HG02610 (cell line): ENCODE results near the gene ARHGAP28.
"Not testable (repeated sequence)": the region's sequence is repeated elsewhere in the genome, so short reads cannot be mapped to it uniquely, and the experiment has no call there.

Experiments used
- ATAC-seq: cut with Tn5 transposase; IDR thresholded peaks from one replicate; pipeline ENCODE4 v1.9.1; 2021; ENCODE audit warnings: mild to moderate bottlenecking, moderate library complexity; ENCODE audit not compliant: unreplicated experiment

ARHGAP28 gene

DNA sequence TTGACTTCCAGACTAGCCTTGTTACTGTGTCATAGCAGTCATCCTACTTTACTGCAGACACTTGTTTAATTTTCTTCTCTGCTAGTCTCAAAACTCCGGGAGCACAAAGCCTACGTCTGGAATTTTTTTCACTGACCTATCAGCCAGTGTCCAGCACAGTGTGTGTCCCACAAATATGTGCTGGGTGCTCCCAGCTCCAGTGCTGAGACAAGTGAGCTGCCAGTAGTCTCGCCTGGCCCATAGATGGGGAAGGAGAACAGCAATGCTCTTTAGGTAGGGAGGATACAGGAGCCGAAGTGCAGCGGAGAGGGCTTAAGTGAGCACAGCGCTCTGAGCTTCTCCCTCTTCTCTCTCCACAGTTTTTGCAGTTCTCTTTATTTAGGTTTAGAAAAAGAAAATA, 34.0 kb downstream of the ARHGAP28 start:
- no peak for ATAC-seq

DNA sequence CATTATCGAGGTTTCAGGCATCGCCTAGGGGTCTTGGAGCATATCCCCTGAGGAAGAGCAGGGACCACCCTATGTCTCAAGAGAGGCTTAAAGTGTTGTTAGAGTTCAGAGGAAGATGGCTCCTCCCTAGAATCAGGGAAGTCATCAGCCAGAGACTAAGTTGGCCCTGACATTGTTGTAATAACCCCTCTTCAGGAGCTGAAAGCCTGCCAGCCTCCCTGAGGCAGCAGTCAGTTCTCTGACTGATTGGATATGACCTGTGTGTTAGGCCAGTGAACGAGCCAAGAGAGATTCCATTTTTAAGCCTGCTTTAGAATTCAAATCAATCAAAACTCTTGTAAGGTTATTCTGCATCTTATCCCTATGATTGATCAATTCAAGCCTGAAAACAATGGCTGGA, 34.9 kb downstream of the ARHGAP28 start:
- ATAC-seq, result no peak

DNA sequence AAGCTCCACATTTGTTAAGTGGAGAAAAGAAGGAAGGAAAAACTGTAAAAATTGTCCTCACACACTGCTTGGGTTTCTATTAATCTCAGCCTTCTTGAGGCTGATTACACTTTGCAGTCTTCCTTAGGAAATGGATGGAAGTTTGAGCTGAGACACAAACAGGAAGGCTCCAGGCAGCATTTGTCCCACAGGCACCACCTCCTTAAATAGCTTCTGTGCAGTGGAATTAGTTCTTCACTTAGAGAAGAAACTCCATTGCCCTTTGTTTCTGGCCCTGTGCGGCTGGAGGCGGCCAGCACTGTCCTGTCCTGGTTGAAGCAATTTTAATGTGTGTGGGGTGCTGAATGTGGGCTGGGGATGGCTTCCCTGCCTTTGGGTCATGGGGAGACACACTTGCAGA, 44.3 kb downstream of the ARHGAP28 start:
- ATAC-seq, result no peak

DNA sequence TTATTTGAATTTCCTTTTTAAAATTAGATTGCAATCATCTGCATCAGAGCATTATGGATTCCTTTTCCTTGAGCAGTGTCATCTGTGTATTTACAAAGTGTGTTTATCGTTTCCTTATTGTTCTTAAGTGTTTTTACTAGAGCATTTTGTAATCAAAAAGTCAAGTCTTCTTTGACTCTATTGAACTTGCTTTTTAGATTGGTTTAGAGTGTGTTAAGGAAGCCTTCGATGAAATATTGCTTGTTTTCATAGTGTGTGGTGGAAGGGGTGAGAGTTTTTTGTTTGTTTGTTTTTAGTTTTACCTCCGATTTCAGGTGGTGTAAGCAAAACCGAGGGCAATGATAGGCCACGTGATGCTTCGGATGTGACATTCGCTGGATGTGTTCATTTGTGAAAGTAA, 45.7 kb downstream of the ARHGAP28 start:
- ATAC-seq, result no peak

DNA sequence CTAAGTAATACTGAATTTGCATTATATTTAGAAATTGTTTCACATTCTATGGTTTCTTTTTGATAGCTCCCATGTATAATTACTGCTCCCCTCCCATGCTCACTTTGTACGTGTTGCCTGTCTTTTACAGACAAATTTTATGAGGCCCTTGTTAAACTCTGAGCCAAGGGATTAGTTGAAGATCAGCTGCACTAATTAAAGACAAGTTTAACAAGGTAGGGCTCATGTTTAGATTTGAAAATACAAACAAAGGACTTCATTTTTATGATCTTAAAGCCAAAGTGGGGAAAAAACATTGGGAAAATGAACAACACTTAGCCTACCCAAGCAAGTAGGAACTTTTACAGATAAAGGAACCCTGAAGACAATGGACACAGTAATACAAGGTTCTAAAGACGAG, 46.2 kb downstream of the ARHGAP28 start:
- no peak for ATAC-seq

DNA sequence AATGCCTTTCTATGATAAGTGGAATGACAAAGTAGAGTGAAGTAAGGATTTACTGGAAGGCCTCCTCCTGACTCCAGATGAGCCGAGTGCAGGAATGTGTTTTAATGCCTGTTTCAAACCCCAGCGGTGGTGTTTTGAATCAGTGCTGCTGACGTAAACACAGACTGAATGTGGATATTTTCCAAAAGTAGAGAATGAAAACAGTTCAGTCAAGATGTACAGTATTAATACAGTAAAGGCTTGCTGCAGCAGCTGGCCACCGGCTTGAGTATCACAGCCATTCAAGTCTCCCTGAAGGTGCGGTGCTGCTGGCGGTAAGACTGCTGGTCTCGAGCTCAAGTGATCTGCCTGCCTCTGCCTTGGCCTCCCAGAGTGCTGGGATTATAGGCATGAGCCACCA, 46.7 kb downstream of the ARHGAP28 start:
- no peak for ATAC-seq

DNA sequence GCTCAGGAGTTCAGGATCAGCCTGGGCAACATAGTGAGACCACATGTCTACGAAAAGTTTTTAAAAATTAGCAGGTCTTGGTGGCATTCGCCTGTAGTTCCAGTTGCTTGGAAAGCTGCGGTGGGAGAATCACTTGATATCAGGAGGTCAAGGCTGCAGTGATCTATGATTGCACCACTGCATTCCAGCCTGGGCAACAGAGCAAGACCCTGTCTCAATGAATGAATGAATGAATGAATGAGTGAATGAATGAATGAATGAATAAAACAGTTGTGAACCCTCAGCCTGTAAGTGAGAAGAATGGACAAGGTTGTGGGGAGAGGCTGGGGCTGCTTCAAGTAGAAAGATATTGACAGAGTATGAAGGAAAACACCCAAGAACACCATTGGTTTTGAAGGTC, 48.0 kb downstream of the ARHGAP28 start:
- no peak for ATAC-seq

DNA sequence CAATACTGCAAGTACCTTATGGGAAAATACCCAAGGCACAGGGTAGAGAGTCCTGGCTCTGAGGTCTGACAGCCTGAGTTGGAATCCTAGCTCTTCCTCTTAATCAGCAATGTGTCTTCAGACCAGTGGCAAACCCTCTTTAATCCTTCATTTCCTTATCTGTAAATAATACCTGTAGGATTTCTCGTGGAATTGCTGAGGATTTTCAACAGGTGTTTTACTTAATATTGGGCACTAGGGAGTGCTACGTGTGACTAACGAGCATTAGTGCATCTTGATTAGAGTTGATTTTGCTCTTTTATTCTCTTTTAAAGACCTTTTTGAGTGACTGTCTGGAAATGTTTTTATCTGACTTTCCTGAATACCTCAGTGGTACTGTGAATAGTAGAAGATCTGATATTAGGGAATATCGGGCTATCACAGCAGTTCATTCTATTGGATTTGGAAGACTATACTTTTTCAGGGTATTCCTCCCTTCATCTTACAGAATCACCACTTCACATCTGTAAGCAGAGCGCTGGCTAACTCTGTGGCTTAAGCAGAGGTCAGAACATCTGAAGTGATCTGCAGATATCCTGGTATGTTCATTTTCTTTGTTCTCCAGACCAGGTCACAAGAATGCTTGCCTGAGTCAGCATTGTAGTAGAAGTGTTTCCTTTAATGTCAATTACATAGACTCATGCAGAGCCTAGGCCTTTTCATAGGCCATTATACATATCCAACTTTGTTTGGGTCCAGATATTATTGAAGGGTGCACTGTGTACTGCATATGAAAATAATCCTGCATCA, 49.1 kb downstream of the ARHGAP28 start:
- no peak for ATAC-seq

DNA sequence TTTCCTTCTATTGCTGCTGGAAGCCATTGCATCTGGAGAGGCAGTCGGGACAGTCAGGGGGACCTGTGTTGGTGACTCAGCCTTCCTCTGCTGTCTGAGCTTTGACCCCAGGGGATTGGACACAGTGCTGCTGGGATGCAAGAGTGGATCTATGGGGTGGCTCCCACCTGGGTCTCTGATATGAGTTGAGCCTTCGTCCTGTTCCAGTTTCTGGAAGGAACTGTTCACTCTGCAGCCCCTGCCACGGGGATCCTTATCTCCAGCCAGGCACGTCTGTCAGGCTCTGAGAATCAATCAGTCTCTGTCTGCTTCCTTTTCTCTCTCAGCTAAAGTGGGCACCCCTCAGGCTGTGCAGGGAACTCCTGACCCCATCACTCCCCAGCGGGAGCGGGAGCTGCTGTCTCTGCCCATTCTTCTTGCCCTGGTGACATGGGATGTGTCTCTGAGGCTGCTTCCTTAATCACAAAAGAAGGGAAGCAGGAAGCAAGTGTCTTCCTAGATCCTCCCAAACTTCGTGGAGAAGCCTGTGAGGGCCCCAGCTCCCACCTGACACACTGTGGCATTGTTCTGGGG, 51.7 kb downstream of the ARHGAP28 start:
- ATAC-seq, result no peak

DNA sequence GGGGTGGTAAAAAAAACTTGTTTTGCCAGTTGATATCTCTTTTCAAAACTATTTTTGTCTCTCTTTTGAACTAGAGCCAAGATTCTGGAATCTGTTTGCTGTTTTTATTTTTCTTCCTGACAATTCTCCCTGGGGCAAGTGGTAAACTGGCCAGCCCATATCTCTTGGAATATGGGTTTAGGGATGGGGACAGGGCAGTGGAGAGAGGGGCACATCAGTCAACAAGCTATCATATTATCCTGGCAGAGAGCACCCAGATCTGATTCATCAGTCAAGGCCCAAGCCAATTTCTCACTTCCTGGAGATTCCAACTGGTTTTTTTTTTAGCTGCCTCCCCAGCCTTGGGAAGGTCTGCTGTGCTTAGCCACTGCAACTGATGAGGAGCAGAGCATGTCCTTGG, 52.3 kb downstream of the ARHGAP28 start:
- no peak for ATAC-seq

DNA sequence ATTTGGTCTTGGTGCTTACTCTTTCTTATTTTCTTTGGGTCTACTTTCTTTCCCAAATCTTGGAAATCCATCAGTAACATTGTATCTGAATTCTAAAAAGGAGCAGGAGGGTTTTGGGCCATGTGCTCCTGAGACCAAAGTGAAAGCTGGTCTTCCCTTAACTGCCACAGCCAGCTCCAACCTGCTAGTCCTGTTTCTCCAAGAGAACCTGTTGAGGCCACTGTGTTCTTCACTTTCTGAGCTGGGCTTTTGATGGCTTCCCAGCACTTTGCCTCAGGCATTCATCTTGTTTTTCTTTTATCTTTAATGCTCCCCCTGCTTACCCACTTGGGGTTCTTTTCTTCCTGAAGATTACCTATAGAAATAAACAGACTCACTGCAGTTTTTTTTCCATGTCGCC, 53.3 kb downstream of the ARHGAP28 start:
- ATAC-seq, result no peak

DNA sequence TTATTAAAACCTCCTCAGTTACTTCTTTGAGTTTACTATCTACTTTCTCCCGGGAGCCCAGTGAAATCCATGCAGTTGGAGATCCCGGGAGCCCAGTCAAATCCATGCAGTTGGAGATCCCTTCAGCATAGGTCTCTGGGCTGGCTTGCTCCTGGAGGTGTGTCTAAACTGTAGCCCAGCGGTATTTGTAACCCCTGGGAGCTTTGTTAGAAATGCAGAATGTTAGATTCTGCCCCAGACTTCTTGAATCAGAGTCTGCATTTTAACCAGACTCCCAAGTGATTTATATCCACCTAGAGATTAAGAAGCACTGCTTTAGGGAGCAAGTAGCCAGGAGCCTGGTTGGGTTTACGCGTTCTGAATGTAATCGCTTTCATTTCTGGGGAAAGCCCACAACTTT, 54.5 kb downstream of the ARHGAP28 start:
- no peak for ATAC-seq

DNA sequence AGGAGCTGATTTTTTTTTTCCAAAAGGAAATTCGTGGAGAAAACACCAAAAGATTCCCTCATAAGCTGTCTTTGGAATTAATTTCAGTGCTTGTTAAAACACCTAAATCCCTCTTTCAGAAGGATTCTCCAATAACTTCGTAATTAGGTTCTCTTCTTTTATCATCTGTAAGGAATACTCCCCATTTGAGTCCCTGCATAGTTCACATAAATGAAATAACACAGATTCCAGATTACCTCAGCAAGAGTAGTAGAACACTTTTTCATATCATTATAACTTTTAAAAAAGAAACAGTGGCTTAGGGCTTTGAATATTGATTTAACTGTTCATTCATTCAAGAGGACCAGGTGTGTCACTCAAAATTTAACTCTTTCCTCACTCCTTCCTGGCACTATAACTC, 55.5 kb downstream of the ARHGAP28 start:
- no peak for ATAC-seq

DNA sequence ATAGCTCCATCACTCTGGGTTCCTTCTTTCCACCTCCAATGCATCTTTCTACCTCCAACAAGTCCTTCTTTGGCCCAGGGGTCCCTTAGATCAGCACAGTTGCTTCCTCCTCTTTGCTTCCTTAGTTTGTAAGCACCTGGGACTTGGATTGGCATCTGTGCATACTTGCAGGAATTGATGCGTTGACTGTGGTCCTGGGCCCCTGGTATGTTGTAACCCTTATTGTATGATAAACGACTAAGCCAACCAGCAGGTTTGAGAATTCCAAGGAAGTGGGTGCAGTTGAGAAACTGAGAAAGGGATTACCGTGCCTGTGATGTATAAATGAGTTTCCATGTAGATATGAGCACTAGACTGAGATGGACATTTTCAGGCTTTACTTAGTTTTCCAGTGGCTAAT, 55.9 kb downstream of the ARHGAP28 start:
- ATAC-seq, result no peak

DNA sequence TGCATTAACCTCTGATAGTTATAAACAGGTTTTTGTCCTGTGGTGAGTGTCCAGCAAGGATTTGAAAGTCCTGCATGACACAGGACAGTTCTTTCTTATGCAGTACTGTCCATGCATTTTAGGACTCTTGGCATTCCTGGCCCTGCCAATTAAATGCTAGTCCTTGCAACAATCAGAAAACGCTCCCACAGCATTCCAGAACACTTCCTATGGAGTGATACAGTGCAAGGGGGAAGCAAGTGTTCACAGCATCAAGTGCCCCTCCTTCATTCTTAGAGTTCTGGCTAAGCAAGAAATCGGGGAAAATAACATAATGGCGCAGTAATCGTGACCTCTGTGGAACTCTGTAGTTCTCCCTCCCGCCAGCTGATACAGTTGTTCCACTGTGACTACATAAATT, 62.9 kb downstream of the ARHGAP28 start:
- no peak for ATAC-seq

DNA sequence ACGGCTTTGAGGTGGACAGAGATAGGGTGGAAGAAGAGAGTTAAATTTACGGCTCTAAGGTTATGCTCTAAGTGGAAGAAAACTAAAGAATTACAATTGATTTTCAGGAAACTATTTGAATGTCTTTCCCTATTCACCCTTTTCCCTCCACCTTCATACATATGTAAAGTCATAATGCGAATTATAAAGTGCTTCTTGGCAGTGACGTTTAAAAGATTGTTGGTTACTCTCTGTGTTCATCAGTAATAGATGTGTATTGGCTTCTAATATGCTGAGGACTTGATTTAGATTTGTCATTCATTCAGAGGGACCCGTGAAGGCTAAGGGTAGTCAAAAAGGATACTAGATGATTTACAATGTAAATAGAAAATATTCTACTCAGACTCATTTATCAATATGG, 63.9 kb downstream of the ARHGAP28 start:
- no peak for ATAC-seq

DNA sequence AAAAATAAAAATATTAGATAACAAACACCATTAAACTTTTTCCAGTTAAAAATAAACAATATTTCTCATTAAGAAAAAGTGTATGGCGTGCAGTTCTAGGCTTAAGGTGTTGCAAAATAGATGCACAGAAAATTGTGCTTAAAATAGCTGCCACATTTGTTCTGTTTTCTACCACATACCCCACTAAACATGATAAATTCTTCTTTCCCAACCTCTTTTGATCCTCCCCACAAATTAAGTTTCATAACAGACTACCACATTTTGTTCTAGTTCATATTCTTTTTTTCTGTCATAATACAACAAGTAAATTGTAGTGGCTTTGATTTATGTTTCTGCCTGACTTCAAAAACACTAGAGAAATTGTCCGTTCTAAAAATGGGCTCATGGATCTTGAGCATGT, 64.5 kb downstream of the ARHGAP28 start:
- ATAC-seq, result no peak

DNA sequence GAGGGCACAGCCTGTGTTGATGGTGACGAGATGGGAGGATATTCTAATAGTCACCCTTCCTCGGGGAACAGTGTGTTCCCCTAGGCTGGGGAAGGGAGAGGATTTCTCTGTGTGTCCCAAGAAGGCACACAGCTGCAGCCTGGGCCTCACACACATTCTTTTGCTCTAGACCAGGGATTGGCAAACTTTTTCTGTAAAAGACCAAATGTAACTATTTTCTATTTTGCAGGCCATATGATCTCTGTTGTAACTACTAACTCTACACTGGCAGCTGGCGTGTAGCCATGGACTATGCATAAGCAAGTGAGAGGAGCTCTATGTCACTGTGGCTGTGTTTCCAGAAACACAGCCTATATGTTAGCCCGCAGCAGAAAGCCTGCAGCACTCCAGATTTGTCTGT, 65.8 kb downstream of the ARHGAP28 start:
- no peak for ATAC-seq

DNA sequence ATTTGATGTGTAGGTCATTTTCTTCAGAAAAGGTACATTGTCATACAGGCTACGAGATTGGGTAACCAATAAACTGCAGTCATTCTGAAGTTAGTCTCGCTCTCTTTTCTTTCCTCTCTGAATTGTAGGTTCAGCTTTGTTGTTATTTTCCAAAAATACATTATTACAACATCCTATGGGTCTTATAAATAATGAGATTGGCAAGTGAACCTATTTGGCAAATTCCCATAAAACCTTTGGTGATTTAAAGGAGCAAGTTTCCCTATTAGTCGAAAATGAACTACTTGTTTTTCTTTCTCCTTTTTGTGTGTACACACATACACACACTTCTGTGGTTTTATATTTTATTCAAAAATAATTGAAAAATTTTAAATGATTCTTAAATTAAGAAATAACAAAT, 67.0 kb downstream of the ARHGAP28 start:
- no peak for ATAC-seq

DNA sequence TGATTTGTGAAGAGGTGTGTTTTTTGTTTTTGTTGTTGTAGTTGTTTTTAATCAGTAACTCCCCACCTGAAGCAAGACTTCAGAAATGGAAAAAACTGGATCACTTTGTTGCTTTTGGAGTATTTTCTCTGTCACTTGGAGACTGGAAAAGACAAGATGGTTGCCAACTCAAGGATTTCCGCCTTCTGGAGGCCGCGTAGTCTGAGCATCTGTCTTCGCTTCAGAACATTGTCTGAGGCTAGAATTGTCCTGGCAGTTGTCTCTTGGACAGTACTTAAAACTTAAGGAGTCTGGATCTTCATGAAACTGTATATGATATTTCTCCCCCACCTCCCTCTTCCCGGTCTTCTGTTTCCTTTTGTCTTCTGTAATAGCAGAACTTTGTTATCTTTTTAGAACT, 67.7 kb downstream of the ARHGAP28 start:
- no peak for ATAC-seq

DNA sequence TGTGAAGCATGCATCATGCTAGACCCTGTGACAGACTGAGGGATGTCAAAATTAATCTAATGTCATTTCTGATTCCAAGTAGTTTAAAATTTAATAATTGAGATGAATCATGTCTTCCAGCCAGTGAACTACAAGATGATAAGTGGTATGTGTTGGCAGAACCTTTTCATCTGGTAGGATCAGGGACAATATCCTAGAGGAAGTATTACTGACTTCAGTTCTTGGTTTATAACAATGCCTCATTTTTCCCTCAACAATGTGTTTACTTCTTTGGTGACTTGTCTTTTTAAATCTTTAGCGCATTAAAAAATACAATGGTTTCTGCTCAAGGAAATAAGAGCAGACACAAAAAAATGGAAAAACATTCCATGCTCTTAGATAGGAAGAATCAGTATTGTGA, 69.4 kb downstream of the ARHGAP28 start:
- no peak for ATAC-seq

DNA sequence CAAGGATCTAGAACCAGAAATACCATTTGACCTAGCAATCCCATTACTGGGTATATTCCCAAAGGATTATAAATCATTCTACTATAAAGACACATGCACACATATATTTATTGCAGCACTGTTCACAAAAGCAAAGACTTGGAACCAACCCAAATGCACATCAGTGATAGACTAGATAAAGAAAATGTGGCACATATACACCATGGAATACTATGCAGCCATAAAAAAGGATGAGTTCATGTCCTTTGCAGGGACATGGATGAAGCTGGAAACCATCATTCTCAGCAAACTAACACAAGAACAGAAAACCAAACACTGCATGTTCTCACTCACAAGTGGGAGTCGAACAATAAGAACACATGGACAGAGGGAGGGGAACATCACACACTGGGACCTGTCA, 70.8 kb downstream of the ARHGAP28 start:
- not testable (repeated sequence) for ATAC-seq
